Tibial artery (tissue), 4 donors: Measurements from ENCODE around the gene AP2B1.

Experiments
- DNase-seq, 2 donors: peaks; one replicate each; pipeline ENCODE4 v3.0.0-alpha.2; 2019
- H3K27ac ChIP-seq, 2 donors: fragments of 200-600 bp; sonication (generic) in 1 of 2; 1 replicate in 1 of 2; 2 replicates in 1 of 2; pipeline ENCODE4 v1.5.1; 2018 to 2019; ENCODE audit warnings: mild to moderate bottlenecking in 1 of 2
- H3K27me3 ChIP-seq, 2 donors: fragments of 200-600 bp; sonication (generic) in 1 of 2; one replicate each; pipeline versions ENCODE4 v1.5.1 to v1.6.0; 2016 to 2019
- H3K36me3 ChIP-seq, 3 donors: fragments of 200-600 bp; sonication (generic) in 2 of 3; one replicate each; pipeline ENCODE4 v1.5.1; 2016 to 2019; ENCODE audit warnings: mild to moderate bottlenecking in 2 of 3
- H3K4me1 ChIP-seq, 4 donors: fragments of 200-600 bp; sonication (generic) in 2 of 4; 1 replicate in 3 of 4; 2 replicates in 1 of 4; pipeline ENCODE4 v1.5.1; 2016 to 2019
- H3K4me3 ChIP-seq, 2 donors: fragments of 200-600 bp; sonication (generic) in 1 of 2; 1 replicate in 1 of 2; 2 replicates in 1 of 2; pipeline ENCODE4 v1.5.1; 2018 to 2019; ENCODE audit warnings: mild to moderate bottlenecking in 2 of 2
- H3K9me3 ChIP-seq, 3 donors: fragments of 200-600 bp; sonication (generic) in 1 of 3; one replicate each; pipeline ENCODE4 v1.5.1; 2016 to 2019
- CTCF ChIP-seq, 2 experiments: fragments of 200-600 bp in 1 of 2; fragments of 450-650 bp in 1 of 2; IDR thresholded peaks; one replicate each; pipeline ENCODE4 v1.5.1; 2017 to 2019; ENCODE audit warnings: antibody characterized with exemption in 2 of 2, mild to moderate bottlenecking in 1 of 2, moderate library complexity in 1 of 2
- intact Hi-C: fragments of 100-400 bp; cut with DNase I; formaldehyde crosslinking; loops from one replicate; pipeline ENCODE4 v1.15.0; 2023; ENCODE audit warnings: low total_unique reads

Gene AP2B1

DNA sequence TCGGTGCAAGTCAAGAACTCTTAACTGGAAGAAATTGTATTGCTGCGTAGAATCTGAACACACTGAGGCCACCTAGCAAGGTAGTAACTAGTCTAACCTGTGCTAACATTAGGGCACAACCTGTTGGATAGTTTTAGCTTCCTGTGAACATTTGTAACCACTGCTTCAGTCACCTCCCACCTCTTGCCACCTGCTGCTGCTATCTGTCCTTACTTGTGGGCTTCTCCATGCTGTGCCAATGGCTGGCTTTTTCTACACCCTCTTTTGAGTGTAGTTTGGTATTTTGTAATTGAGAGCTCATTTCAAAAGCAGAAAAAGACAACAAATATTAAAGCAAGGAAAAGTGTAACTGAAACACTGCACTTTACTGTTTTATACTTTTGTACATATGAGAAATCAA is 136.6 kb downstream of the AP2B1 start:
- intact Hi-C loops = no loop called here
- H3K9me3 ChIP-seq = no peaks in the 10 kb centered on the region
- H3K4me1 ChIP-seq = peaks cover 0 to 26% (median 12%) of the 10 kb centered on the region in 4 donors
- TF ChIP-seq CTCF (IDR thresholded peaks at IDR 0.05) = no peak
- H3K4me3 ChIP-seq = no peak overlapping the region
- peaks cover 40 to 58% (median 55%) of the 10 kb centered on the region in 3 donors for H3K36me3 ChIP-seq
- no peak for DNase-seq
- no peak overlapping the region for H3K27ac ChIP-seq
- H3K27me3 ChIP-seq = no peaks in the 10 kb centered on the region

- Histone ChIP-seq H3K4me3 (no peak overlapping the region), H3K9me3 (no peaks in the 10 kb centered on the region), H3K36me3 (peaks cover 40 to 55% (median 53%) of the 10 kb centered on the region in 3 donors), H3K27me3 (no peaks in the 10 kb centered on the region), H3K27ac (no peak overlapping the region), H3K4me1 (peaks cover 0 to 23% (median 12%) of the 10 kb centered on the region in 4 donors)
- no peak for DNase-seq
- intact Hi-C loops = no loop called here
- no peak for TF ChIP-seq CTCF (IDR thresholded peaks at IDR 0.05)
Measured at GRCh38 chr17:35725058-35725457, 137.9 kb downstream of the AP2B1 start.

- peaks cover 40 to 55% (median 52%) of the 10 kb centered on the region in 3 donors for H3K36me3 ChIP-seq
- TF ChIP-seq CTCF (IDR thresholded peaks at IDR 0.05) = no peak
- no peaks in the 10 kb centered on the region for H3K9me3 ChIP-seq
- H3K4me3 ChIP-seq = no peak overlapping the region
- H3K4me1 ChIP-seq = peaks cover 0 to 29% (median 14%) of the 10 kb centered on the region in 4 donors
- H3K27ac ChIP-seq = no peak overlapping the region
- H3K27me3 ChIP-seq = no peaks in the 10 kb centered on the region
- DNase-seq = no peak
- intact Hi-C loops = no loop called here
Measured at GRCh38 chr17:35725802-35726126, 138.6 kb downstream of the AP2B1 start.

- H3K27ac ChIP-seq = peak overlapping the region in 1 of 2 donors; percentile 29
- TF ChIP-seq CTCF (IDR thresholded peaks at IDR 0.05) = no peak
- intact Hi-C loops = no loop called here
- peaks cover 0 to 34% (median 20%) of the 10 kb centered on the region in 4 donors for H3K4me1 ChIP-seq
- peaks cover 35 to 53% (median 46%) of the 10 kb centered on the region in 3 donors for H3K36me3 ChIP-seq
- peak in 1 of 2 donors; percentile 68 for DNase-seq
- H3K27me3 ChIP-seq = no peaks in the 10 kb centered on the region
- H3K9me3 ChIP-seq = no peaks in the 10 kb centered on the region
- no peak overlapping the region for H3K4me3 ChIP-seq
Measured at GRCh38 chr17:35726127-35726952, 139.2 kb downstream of the AP2B1 start.

GRCh38 chr17:35726953-35727460 is 139.9 kb downstream of the AP2B1 start:
- intact Hi-C loops = no loop called here
- no peak for DNase-seq
- no peaks in the 10 kb centered on the region for H3K27me3 ChIP-seq
- H3K36me3 ChIP-seq = peaks cover 29 to 46% (median 40%) of the 10 kb centered on the region in 3 donors
- H3K27ac ChIP-seq = peak overlapping the region in 1 of 2 donors; percentile 29
- H3K9me3 ChIP-seq = no peaks in the 10 kb centered on the region
- H3K4me1 ChIP-seq = peaks cover 0 to 41% (median 24%) of the 10 kb centered on the region in 4 donors
- no peak for TF ChIP-seq CTCF (IDR thresholded peaks at IDR 0.05)
- no peak overlapping the region for H3K4me3 ChIP-seq
